GM23338 (cell line): ENCODE data around the gene CXADR. TPM values are rescaled to one million over a fixed set of nuclear protein-coding genes. Genes with fewer than 3 reads are reported as not detected.
"Not testable (repeated sequence)": the region's sequence is repeated elsewhere in the genome, so short reads cannot be mapped to it uniquely, and the experiment has no call there.

Source experiments
- ATAC-seq: fragments of 200-7000 bp; cut with Tn5 transposase; 3 replicates; pipeline ENCODE4 v1.9.1; 2020
- DNase-seq: peaks from one replicate; pipeline ENCODE4 v3.0.0-alpha.2; 2015; ENCODE audit warnings: low spot score
- H2AFZ ChIP-seq: fragments of 200-600 bp; sonication (generic); 2 replicates; pipeline ENCODE4 v1.8.0; 2016; ENCODE audit warnings: antibody characterized with exemption, mild to moderate bottlenecking, moderate library complexity
- H3F3A ChIP-seq: fragments of 200-600 bp; sonication (generic); replicated peaks from 2 replicates; pipeline ENCODE4 v1.8.0; 2017; ENCODE audit warnings: antibody characterized with exemption, mixed run types, low read depth
- H3K27ac ChIP-seq: fragments of 200-600 bp; sonication (generic); 2 replicates; pipeline ENCODE4 v1.6.1; 2016; ENCODE audit warnings: low read depth
- H3K27me3 ChIP-seq: fragments of 200-600 bp; sonication (generic); 2 replicates; pipeline ENCODE4 v1.8.0; 2016; ENCODE audit warnings: mild to moderate bottlenecking, mixed run types, moderate library complexity; ENCODE audit not compliant: insufficient read depth
- H3K36me3 ChIP-seq: fragments of 200-600 bp; sonication (generic); 2 replicates; pipeline ENCODE4 v1.8.0; 2016; ENCODE audit warnings: mild to moderate bottlenecking; ENCODE audit not compliant: insufficient read depth
- H3K4me1 ChIP-seq: fragments of 200-600 bp; sonication (generic); 2 replicates; pipeline ENCODE4 v1.8.0; 2016; ENCODE audit warnings: mild to moderate bottlenecking, moderate library complexity; ENCODE audit not compliant: insufficient read depth
- H3K4me2 ChIP-seq: fragments of 200-600 bp; sonication (generic); 2 replicates; pipeline ENCODE4 v1.7.1; 2017; ENCODE audit warnings: mixed run types
- H3K4me3 ChIP-seq: fragments of 200-600 bp; sonication (generic); 2 replicates; pipeline ENCODE4 v1.6.1; 2016; ENCODE audit warnings: mixed run types
- H3K79me2 ChIP-seq: fragments of 200-600 bp; sonication (generic); replicated peaks from 2 replicates; pipeline ENCODE4 v1.8.0; 2017; ENCODE audit warnings: mild to moderate bottlenecking; ENCODE audit not compliant: insufficient read depth
- H3K9me2 ChIP-seq: fragments of 200-600 bp; sonication (generic); 2 replicates; pipeline ENCODE4 v1.8.0; 2017; ENCODE audit not compliant: insufficient read depth
- H4K20me1 ChIP-seq: fragments of 200-600 bp; sonication (generic); replicated peaks from 2 replicates; pipeline ENCODE4 v1.8.0; 2017; ENCODE audit warnings: mild to moderate bottlenecking; ENCODE audit not compliant: insufficient read depth
- H3K27ac Mint-ChIP-seq: 2 replicates; pipeline ENCODE4 v1.8.0; 2020; ENCODE audit warnings: inconsistent platforms, mild to moderate bottlenecking, moderate library complexity, mixed read lengths
- H3K27me3 Mint-ChIP-seq: 3 replicates; pipeline ENCODE4 v1.8.0; 2022; ENCODE audit warnings: low read depth, mild to moderate bottlenecking, moderate library complexity, mixed read lengths, inconsistent platforms; ENCODE audit not compliant: insufficient read depth, poor library complexity
- H3K36me3 Mint-ChIP-seq: 3 replicates; pipeline ENCODE4 v1.8.0; 2021; ENCODE audit warnings: low read depth, mild to moderate bottlenecking, inconsistent platforms, moderate library complexity, mixed read lengths
- H3K4me1 Mint-ChIP-seq: 3 replicates; pipeline ENCODE4 v1.8.0; 2020; ENCODE audit warnings: mild to moderate bottlenecking, inconsistent platforms, mixed read lengths
- H3K4me3 Mint-ChIP-seq: 3 replicates; pipeline ENCODE4 v1.8.0; 2021; ENCODE audit warnings: moderate library complexity, mild to moderate bottlenecking, inconsistent platforms, mixed read lengths
- H3K9me3 Mint-ChIP-seq: 3 replicates; pipeline ENCODE4 v1.8.0; 2020; ENCODE audit warnings: moderate library complexity, mild to moderate bottlenecking, inconsistent platforms, mixed read lengths
- CREB1 ChIP-seq: fragments of 250-450 bp; sonication (Bioruptor Pico); IDR thresholded peaks from 2 replicates; pipeline ENCODE4 v1.5.0; 2020; ENCODE audit warnings: low read depth, mild to moderate bottlenecking, moderate library complexity
- EZH2 ChIP-seq: fragments of 200-600 bp; sonication (generic); IDR thresholded peaks from one replicate; pipeline ENCODE4 v1.8.0; 2017; ENCODE audit warnings: antibody characterized with exemption, mild to moderate bottlenecking, low read depth; ENCODE audit not compliant: unreplicated experiment
- EZH2phosphoT487 ChIP-seq: fragments of 200-600 bp; sonication (generic); IDR thresholded peaks from one replicate; pipeline ENCODE4 v1.8.1; 2018; ENCODE audit warnings: antibody characterized with exemption; ENCODE audit not compliant: unreplicated experiment
- JUNB ChIP-seq: IDR thresholded peaks from one replicate; pipeline ENCODE4 v1.6.1; 2016; ENCODE audit warnings: antibody characterized with exemption; ENCODE audit not compliant: unreplicated experiment
- NANOG ChIP-seq: IDR thresholded peaks from 2 replicates; pipeline ENCODE4 v1.6.1; 2016; ENCODE audit warnings: antibody characterized with exemption, borderline replicate concordance
- POLR2AphosphoS5 ChIP-seq: IDR thresholded peaks from 2 replicates; pipeline ENCODE4 v1.6.1; 2016; ENCODE audit warnings: antibody characterized with exemption, low read depth
- STAT1 ChIP-seq: IDR thresholded peaks from one replicate; pipeline ENCODE4 v1.6.1; 2016; ENCODE audit warnings: antibody characterized with exemption; ENCODE audit not compliant: unreplicated experiment
- ZNF114 ChIP-seq: fragments of 250-450 bp; sonication (Bioruptor Pico); IDR thresholded peaks from 2 replicates; pipeline ENCODE4 v1.5.0; 2020; ENCODE audit warnings: mild to moderate bottlenecking, moderate library complexity
- ZNF331 ChIP-seq: fragments of 250-450 bp; sonication (Bioruptor Pico); IDR thresholded peaks from 2 replicates; pipeline ENCODE4 v1.5.0; 2020; ENCODE audit warnings: low read depth, mild to moderate bottlenecking, moderate library complexity
- polyA plus RNA-seq: library from polyadenylated mRNA; unstranded; fragments of >200 nt; fragmentation: Nextera tagmentation; extraction: Ambion mirVana; gene quantifications from 2 replicates; pipeline ENCODE4 v1.2.1, GENCODE V29; 2016
- total RNA-seq: library from RNA; depleted of rRNA; stranded (reverse); fragments of >200 nt; shearing (Covaris generic); gene quantifications from 2 replicates; pipeline ENCODE4 v1.2.3, GENCODE V29; 2014
- TF ChIP-seq, protein P1 (sequence below): IDR thresholded peaks from 2 replicates; pipeline ENCODE4 v1.6.1; 2016; ENCODE audit warnings: antibody characterized with exemption
- TF ChIP-seq, protein P2 (sequence below): IDR thresholded peaks from one replicate; pipeline ENCODE4 v1.6.1; 2018; ENCODE audit warnings: antibody characterized with exemption; ENCODE audit not compliant: unreplicated experiment

Gene CXADR
- total and polyA plus RNA-seq, 2 experiments from 2014 or later = 126 to 207 TPM

DNA sequence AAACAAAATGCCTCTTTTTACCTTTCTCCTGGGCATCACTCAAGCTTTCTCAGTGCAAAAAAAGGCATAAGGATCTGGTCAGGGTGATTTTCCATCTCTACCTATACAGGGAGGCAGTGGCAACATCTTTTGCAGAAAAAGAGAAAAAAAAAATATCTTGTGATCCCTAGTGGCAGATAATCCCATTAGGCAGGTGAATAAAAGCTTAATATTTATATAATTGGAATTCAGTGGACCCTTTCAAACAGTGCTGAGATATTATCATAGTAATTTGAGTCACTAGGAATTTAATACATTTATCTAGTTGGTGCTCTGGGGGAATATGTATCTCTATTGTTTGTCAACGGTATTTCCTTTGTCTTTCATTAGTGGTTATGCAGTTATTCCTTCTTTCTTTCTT, 29.9 kb upstream of the CXADR start:
- Histone ChIP-seq H4K20me1 (no peaks in the 10 kb centered on the region), H2AFZ (no peak overlapping the region), H3K36me3 (no peaks in the 10 kb centered on the region), H3K27ac (no peak overlapping the region), H3K4me1 (no peaks in the 10 kb centered on the region), H3K79me2 (no peaks in the 10 kb centered on the region), H3F3A (no peaks in the 10 kb centered on the region), H3K4me2 (no peak overlapping the region), H3K27me3 (no peaks in the 10 kb centered on the region), H3K4me3 (no peak overlapping the region), H3K9me2 (no peaks in the 10 kb centered on the region)
- TF ChIP-seq STAT1 (no peak), JUNB (no peak), POLR2AphosphoS5 (no peak)
- TF ChIP-seq, protein P1, sequence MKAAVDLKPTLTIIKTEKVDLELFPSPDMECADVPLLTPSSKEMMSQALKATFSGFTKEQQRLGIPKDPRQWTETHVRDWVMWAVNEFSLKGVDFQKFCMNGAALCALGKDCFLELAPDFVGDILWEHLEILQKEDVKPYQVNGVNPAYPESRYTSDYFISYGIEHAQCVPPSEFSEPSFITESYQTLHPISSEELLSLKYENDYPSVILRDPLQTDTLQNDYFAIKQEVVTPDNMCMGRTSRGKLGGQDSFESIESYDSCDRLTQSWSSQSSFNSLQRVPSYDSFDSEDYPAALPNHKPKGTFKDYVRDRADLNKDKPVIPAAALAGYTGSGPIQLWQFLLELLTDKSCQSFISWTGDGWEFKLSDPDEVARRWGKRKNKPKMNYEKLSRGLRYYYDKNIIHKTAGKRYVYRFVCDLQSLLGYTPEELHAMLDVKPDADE = no peak
- TF ChIP-seq, protein P2, sequence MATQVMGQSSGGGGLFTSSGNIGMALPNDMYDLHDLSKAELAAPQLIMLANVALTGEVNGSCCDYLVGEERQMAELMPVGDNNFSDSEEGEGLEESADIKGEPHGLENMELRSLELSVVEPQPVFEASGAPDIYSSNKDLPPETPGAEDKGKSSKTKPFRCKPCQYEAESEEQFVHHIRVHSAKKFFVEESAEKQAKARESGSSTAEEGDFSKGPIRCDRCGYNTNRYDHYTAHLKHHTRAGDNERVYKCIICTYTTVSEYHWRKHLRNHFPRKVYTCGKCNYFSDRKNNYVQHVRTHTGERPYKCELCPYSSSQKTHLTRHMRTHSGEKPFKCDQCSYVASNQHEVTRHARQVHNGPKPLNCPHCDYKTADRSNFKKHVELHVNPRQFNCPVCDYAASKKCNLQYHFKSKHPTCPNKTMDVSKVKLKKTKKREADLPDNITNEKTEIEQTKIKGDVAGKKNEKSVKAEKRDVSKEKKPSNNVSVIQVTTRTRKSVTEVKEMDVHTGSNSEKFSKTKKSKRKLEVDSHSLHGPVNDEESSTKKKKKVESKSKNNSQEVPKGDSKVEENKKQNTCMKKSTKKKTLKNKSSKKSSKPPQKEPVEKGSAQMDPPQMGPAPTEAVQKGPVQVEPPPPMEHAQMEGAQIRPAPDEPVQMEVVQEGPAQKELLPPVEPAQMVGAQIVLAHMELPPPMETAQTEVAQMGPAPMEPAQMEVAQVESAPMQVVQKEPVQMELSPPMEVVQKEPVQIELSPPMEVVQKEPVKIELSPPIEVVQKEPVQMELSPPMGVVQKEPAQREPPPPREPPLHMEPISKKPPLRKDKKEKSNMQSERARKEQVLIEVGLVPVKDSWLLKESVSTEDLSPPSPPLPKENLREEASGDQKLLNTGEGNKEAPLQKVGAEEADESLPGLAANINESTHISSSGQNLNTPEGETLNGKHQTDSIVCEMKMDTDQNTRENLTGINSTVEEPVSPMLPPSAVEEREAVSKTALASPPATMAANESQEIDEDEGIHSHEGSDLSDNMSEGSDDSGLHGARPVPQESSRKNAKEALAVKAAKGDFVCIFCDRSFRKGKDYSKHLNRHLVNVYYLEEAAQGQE = no peak
- Mint-ChIP-seq H3K27me3 (peaks cover 2% of the 10 kb centered on the region), H3K4me1 (no peaks in the 10 kb centered on the region; the same call in 2 of the 3 replicates), H3K9me3 (no peaks in the 10 kb centered on the region; the same call in 2 of the 3 replicates), H3K36me3 (no peaks in the 10 kb centered on the region), H3K27ac (no peak overlapping the region), H3K4me3 (no peak overlapping the region)
- no peak for ATAC-seq
- DNase-seq = no peak

DNA sequence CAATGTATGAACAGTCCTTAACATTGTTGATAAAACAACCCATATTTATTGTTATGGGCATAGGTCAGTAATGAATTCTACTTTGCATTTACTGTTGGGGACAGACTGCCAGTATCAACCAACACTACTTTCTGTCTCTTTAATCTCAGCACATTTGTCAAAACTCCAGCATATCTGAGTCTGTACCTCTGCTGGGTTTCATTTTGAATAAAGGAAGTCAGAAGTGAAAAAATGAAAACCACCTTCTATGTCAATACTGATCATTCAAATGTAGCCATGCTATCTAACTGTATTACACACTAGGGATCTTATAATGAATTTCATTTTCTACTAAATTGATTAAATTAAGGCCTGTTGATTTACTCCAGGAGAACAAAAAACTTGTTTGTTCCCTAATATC, 24.2 kb upstream of the CXADR start:
- DNase-seq (no peak), ATAC-seq (no peak)
- no peak for TF ChIP-seq STAT1
- no peak for TF ChIP-seq CREB1
- no peak for TF ChIP-seq EZH2
- TF ChIP-seq JUNB = no peak
- TF ChIP-seq ZNF331 (CRISPR knock-in tag) = no peak
- TF ChIP-seq, protein P1 = no peak
- TF ChIP-seq EZH2phosphoT487 = no peak
- TF ChIP-seq NANOG = no peak
- TF ChIP-seq ZNF114 (CRISPR knock-in tag) = no peak
- no peak overlapping the region for H3K4me3 Mint-ChIP-seq
- no peaks in the 10 kb centered on the region for H3K27me3 Mint-ChIP-seq
- no peaks in the 10 kb centered on the region for H3K4me1 Mint-ChIP-seq
- no peaks in the 10 kb centered on the region for H3K9me2 ChIP-seq
- H3K79me2 ChIP-seq = no peaks in the 10 kb centered on the region
- H2AFZ ChIP-seq = no peak overlapping the region
- no peaks in the 10 kb centered on the region for H3F3A ChIP-seq
- H3K4me2 ChIP-seq = no peak overlapping the region
- no peaks in the 10 kb centered on the region for H4K20me1 ChIP-seq
- H3K27me3 ChIP-seq = no peaks in the 10 kb centered on the region
- no peak overlapping the region for H3K4me3 ChIP-seq
- no peaks in the 10 kb centered on the region for H3K4me1 ChIP-seq
- no peaks in the 10 kb centered on the region for H3K36me3 Mint-ChIP-seq
- H3K36me3 ChIP-seq = no peaks in the 10 kb centered on the region
- H3K27ac Mint-ChIP-seq = no peak overlapping the region
- H3K27ac ChIP-seq = no peak overlapping the region
- no peaks in the 10 kb centered on the region for H3K9me3 Mint-ChIP-seq

DNA sequence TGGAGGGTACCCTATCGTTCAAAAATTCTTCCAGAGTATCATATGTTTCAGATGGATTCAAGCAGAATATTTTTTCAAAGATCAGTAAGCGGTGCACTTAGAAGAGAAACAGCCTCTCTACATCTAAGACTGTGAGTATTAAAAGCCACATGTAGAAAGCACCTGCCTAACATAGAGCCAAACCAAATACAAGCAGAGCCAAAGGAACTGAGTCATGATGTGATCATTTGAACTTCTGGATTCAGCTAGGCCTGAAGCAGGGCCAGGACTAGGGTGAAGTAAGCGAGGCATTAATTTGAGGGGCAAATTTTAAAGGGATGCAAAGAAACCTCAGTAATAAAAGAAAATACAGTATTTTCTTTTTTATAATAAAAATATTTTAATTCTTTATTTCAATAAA, 23.3 kb upstream of the CXADR start:
- H3K36me3 ChIP-seq, H3K27me3 Mint-ChIP-seq, H3K36me3 Mint-ChIP-seq, H3K9me2 ChIP-seq, H3K4me1 ChIP-seq, H3K4me1 Mint-ChIP-seq, H3K79me2 ChIP-seq, H3K27ac Mint-ChIP-seq, H3K4me3 ChIP-seq, DNase-seq, H2AFZ ChIP-seq, H3F3A ChIP-seq, H3K9me3 Mint-ChIP-seq, H3K27me3 ChIP-seq, ATAC-seq, H3K4me3 Mint-ChIP-seq, H4K20me1 ChIP-seq, H3K27ac ChIP-seq, H3K4me2 ChIP-seq: not testable (repeated sequence)
